ENCODE measurements around the gene CPXM2.

Gene CPXM2

GRCh38 chr10:123906884-123907652 lies 15.5 kb upstream of the CPXM2 start:
- TF ChIP-seq CTCF (IDR thresholded peaks at IDR 0.05; ENCODE audit: extremely low read depth, insufficient read depth, missing control alignments): no peak
- in situ Hi-C loops (cut with MboI; ENCODE audit: low pct_unique_long_range_greater_than_20kb, low sequenced_read_pairs, unreplicated experiment): no loop called here
- no peak for DNase-seq (ENCODE audit: low spot score)

- no peak for DNase-seq (ENCODE audit: low spot score)
- no peak for TF ChIP-seq CTCF (IDR thresholded peaks at IDR 0.05; ENCODE audit: extremely low read depth, insufficient read depth, missing control alignments)
- in situ Hi-C loops (cut with MboI; ENCODE audit: low pct_unique_long_range_greater_than_20kb, low sequenced_read_pairs, unreplicated experiment): no loop called here
Measured at GRCh38 chr10:123906296-123906695, 14.7 kb upstream of the CPXM2 start.

GRCh38 chr10:123904834-123905409 lies 13.3 kb upstream of the CPXM2 start:
- in situ Hi-C loops (cut with MboI; ENCODE audit: low pct_unique_long_range_greater_than_20kb, low sequenced_read_pairs, unreplicated experiment): no loop called here
- TF ChIP-seq CTCF (IDR thresholded peaks at IDR 0.05; ENCODE audit: extremely low read depth, insufficient read depth, missing control alignments): no peak
- no peak for DNase-seq (ENCODE audit: low spot score)

- in situ Hi-C loops (cut with MboI; ENCODE audit: low pct_unique_long_range_greater_than_20kb, low sequenced_read_pairs, unreplicated experiment): no loop called here
- TF ChIP-seq CTCF (IDR thresholded peaks at IDR 0.05; ENCODE audit: extremely low read depth, insufficient read depth, missing control alignments): no peak
- no peak for DNase-seq (ENCODE audit: low spot score)
Measured at GRCh38 chr10:123903621-123904020, 12.0 kb upstream of the CPXM2 start.

GRCh38 chr10:123901621-123902020 lies 10.0 kb upstream of the CPXM2 start:
- TF ChIP-seq CTCF (IDR thresholded peaks at IDR 0.05; ENCODE audit: extremely low read depth, insufficient read depth, missing control alignments): no peak
- DNase-seq (ENCODE audit: low spot score): no peak
- in situ Hi-C loops (cut with MboI; ENCODE audit: low pct_unique_long_range_greater_than_20kb, low sequenced_read_pairs, unreplicated experiment): no loop called here

- in situ Hi-C loops (cut with MboI; ENCODE audit: low pct_unique_long_range_greater_than_20kb, low sequenced_read_pairs, unreplicated experiment): no loop called here
- DNase-seq (ENCODE audit: low spot score): no peak
Measured at GRCh38 chr10:123897146-123897545, 5.5 kb upstream of the CPXM2 start.

More at GRCh38 chr10:123897146-123897545, 5.5 kb upstream of the CPXM2 start:
- peak; percentile 31 for TF ChIP-seq CTCF (IDR thresholded peaks at IDR 0.05; ENCODE audit: extremely low read depth, insufficient read depth, missing control alignments)

Data from GM13977 (cell line).